Loucy (cell line): ENCODE data around the gene TBC1D12.

Experiments used
- EZH2phosphoT487 ChIP-seq: fragments of 200-600 bp; IDR thresholded peaks from 2 replicates; pipeline ENCODE4 v1.6.1; 2018; ENCODE audit warnings: antibody characterized with exemption, mild to moderate bottlenecking, moderate library complexity, borderline replicate concordance
- TF ChIP-seq, protein P1 (sequence below): fragments of 200-600 bp; sonication (generic); conservative IDR thresholded peaks from 2 replicates; pipeline ENCODE4 v1.5.1; 2014; ENCODE audit warnings: mild to moderate bottlenecking, antibody characterized with exemption, low read length

GRCh38 chr10:94420998-94421528, 18.7 kb downstream of the TBC1D12 start:
- TF ChIP-seq, protein P1, sequence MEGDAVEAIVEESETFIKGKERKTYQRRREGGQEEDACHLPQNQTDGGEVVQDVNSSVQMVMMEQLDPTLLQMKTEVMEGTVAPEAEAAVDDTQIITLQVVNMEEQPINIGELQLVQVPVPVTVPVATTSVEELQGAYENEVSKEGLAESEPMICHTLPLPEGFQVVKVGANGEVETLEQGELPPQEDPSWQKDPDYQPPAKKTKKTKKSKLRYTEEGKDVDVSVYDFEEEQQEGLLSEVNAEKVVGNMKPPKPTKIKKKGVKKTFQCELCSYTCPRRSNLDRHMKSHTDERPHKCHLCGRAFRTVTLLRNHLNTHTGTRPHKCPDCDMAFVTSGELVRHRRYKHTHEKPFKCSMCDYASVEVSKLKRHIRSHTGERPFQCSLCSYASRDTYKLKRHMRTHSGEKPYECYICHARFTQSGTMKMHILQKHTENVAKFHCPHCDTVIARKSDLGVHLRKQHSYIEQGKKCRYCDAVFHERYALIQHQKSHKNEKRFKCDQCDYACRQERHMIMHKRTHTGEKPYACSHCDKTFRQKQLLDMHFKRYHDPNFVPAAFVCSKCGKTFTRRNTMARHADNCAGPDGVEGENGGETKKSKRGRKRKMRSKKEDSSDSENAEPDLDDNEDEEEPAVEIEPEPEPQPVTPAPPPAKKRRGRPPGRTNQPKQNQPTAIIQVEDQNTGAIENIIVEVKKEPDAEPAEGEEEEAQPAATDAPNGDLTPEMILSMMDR: no peak
- TF ChIP-seq EZH2phosphoT487: no peak
